ENCODE data around the gene PPIF. TPM values are rescaled to one million over a fixed set of nuclear protein-coding genes. Genes with fewer than 3 reads are reported as not detected.

Gene PPIF
- total RNA-seq, 1 donor, result 29.6 TPM

DNA sequence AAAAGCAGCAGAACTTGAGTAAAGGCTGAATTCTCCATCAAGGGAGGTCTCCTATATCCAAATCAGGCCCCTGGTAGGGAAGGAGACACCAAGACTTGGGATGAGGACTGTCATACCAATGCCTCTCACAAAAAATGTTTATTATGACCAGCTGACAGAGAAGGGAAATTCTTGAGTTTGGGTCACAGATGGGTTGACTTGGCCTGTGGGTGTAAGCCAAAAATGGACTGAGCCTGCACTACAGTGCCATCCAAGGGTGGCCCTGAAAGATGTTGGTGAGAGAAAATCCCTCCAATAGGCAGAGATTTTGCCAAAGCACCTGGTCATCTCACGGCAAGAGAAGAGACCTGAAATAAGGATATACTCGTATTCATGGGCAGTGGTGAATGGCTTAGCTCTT is 27.0 kb upstream of the PPIF start:
- TF ChIP-seq, protein P1, sequence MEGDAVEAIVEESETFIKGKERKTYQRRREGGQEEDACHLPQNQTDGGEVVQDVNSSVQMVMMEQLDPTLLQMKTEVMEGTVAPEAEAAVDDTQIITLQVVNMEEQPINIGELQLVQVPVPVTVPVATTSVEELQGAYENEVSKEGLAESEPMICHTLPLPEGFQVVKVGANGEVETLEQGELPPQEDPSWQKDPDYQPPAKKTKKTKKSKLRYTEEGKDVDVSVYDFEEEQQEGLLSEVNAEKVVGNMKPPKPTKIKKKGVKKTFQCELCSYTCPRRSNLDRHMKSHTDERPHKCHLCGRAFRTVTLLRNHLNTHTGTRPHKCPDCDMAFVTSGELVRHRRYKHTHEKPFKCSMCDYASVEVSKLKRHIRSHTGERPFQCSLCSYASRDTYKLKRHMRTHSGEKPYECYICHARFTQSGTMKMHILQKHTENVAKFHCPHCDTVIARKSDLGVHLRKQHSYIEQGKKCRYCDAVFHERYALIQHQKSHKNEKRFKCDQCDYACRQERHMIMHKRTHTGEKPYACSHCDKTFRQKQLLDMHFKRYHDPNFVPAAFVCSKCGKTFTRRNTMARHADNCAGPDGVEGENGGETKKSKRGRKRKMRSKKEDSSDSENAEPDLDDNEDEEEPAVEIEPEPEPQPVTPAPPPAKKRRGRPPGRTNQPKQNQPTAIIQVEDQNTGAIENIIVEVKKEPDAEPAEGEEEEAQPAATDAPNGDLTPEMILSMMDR (IDR thresholded peaks at IDR 0.05; ENCODE audit: insufficient read depth, low read length), result no peak
- no peak overlapping the region for H3K4me3 ChIP-seq (ENCODE audit: low read depth, low read length)
- no peak for DNase-seq (ENCODE audit: low read depth)

DNA sequence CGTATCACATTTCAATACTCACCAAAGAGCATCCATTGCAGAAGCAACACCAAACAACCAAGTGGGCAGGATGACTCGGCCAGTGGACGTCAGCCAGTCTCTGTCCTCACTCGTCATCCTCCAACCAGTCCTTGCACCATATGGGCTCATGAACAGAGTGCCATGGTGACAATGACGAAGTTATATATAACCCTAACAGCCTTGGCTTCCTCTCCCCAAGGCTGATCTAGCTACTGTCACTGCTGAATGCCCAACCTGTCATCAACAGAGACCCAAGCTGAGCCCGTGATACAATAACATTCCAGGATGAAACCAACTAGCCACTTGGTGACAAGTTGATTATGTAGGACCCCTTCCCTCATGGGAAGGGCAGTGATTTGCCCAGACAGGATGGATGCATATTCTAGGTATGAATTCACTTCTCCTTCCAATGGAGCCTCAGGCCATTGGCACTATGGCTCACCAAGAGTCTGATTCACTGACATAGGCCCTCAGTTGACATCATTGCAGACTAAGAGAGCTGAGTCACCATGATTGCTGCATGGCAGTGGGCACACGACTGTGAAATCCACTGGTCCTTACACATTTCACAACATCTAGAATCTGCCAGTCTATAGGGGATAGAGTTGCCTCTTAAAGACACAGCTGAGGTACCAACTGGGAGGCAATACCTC is 26.3 kb upstream of the PPIF start:
- peak; percentile 83 for DNase-seq (ENCODE audit: low read depth)
- H3K4me3 ChIP-seq (ENCODE audit: low read depth, low read length), result no peak overlapping the region
- TF ChIP-seq, protein P1 (IDR thresholded peaks at IDR 0.05; ENCODE audit: insufficient read depth, low read length), result no peak

DNA sequence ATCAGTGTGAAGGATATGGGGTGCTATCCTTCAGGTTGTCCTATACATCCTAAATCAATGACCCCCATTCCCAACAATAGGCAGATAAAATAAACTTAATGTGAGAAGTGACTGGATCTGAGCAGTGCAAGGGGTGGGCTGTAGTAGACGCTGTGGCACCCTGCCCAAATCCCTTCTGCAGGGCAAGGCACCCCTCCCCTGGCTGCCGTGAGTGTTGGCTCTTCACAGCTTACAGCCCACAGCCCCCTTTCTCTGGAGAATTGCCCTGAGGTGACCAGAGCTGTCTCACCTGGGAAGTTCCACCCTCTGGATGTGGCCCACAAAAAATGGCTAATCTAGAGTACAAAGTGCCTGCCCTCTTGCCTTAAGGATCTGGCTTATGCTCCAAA is 25.8 kb upstream of the PPIF start:
- TF ChIP-seq, protein P1 (IDR thresholded peaks at IDR 0.05; ENCODE audit: insufficient read depth, low read length), result no peak
- no peak for DNase-seq (ENCODE audit: low read depth)
- H3K4me3 ChIP-seq (ENCODE audit: low read depth, low read length), result no peak overlapping the region

DNA sequence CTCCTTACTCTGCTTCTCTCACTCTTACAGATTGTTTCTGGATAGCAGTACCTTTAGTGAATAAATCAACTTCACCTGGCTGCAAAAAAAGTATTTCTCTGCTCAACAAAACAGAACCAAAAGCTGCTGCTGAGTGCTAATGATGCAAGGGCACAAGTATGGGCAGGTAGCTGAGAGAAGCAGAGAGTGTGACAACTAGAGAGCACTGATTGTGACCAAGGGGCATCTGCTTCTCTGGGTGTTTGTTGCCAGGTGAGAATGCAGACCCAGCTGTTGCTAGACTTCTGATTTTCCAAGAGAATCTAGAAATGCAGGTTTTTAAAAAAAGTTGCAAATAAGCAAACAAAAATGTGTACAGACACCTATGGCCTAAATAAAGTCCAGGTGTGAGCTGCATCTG is 25.3 kb upstream of the PPIF start:
- TF ChIP-seq, protein P1 (IDR thresholded peaks at IDR 0.05; ENCODE audit: insufficient read depth, low read length), result no peak
- no peak overlapping the region for H3K4me3 ChIP-seq (ENCODE audit: low read depth, low read length)
- no peak for DNase-seq (ENCODE audit: low read depth)

DNA sequence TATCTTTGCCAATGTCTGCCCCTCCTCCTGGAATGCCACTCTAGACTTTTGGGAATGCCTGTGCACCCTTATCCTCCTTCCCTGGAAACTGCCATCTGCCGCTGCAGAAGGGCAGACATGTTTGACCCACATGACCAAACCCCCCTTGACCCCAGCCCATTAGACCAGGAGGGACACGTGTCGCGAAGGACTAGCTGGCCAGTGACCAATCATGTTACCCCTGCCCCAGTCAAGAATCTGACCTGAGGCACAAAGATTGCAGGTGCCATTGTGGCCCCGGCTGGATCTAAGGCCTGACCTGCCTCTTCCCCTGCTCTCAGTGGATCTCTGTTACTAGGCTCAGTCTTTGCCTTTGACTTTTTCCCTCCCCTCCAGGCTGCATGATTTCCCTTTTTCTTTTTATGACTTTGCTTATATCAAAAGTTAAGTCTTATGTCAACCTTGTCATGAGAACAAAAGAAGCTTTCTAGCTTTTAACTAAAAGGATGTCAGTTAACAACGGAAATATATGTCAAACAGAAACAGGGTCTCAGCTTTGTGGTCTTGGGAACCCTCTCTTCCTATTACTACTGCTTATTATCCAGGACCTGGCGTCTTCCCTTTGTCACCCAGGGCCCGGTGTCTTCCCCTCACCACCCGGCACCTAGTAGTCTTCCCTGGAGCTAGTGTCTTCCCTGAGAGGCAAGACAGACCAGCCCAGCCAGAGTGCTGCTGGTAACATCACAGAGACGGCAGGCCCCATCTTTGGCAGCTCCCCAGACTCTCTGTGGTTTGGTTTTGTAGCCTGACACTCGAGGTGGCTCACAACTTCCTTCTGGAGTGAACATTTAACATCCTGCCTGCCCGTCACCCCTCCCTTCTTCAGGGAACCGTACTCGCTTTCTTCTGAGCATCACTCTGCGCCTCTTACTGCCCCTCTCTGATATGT is 24.4 kb upstream of the PPIF start:
- no peak overlapping the region for H3K4me3 ChIP-seq (ENCODE audit: low read depth, low read length)
- TF ChIP-seq, protein P1 (IDR thresholded peaks at IDR 0.05; ENCODE audit: insufficient read depth, low read length), result no peak
- peak; percentile 59 for DNase-seq (ENCODE audit: low read depth)

DNA sequence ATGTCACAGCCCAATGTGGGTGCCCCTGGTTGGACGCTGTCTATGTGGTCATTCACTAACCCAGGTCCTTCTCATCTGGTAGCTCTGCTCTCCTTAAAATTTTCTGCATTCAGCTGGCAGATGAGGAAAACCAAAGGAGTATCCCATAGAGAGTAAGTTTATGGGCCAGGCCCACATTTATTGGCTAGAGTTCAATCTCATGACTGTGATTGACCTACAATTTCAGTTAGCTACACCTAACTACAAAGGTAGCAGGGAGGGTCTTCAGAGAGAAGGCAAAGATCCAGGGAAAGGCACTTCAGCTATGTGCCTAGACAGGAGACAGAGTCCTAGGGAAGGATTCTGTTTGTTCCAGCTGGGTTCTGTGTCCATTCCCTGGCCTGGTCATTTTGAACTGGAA is 23.7 kb upstream of the PPIF start:
- TF ChIP-seq, protein P1 (IDR thresholded peaks at IDR 0.05; ENCODE audit: insufficient read depth, low read length), result no peak
- no peak overlapping the region for H3K4me3 ChIP-seq (ENCODE audit: low read depth, low read length)
- DNase-seq (ENCODE audit: low read depth), result no peak
